Nephron (organoid): ENCODE results near the gene BBX.

Source experiments
- H3K27ac Mint-ChIP-seq, 3 experiments: 2 replicates each; pipeline ENCODE4 v1.8.0; 2020; ENCODE audit warnings: mixed read lengths in 3 of 3, mild to moderate bottlenecking in 2 of 3, moderate library complexity in 1 of 3
- H3K27me3 Mint-ChIP-seq: 2 replicates; pipeline ENCODE4 v1.8.0; 2021; ENCODE audit warnings: low read depth, mild to moderate bottlenecking, moderate library complexity, mixed read lengths
- H3K36me3 Mint-ChIP-seq: 2 replicates; pipeline ENCODE4 v1.8.0; 2020; ENCODE audit warnings: low read depth, mixed read lengths
- H3K4me1 Mint-ChIP-seq: 2 replicates; pipeline ENCODE4 v1.8.0; 2020; ENCODE audit warnings: mixed read lengths
- H3K4me3 Mint-ChIP-seq, 3 experiments: 2 replicates each; pipeline ENCODE4 v1.8.0; 2020; ENCODE audit warnings: mild to moderate bottlenecking in 3 of 3, mixed read lengths in 3 of 3, moderate library complexity in 2 of 3
- H3K9me3 Mint-ChIP-seq: 2 replicates; pipeline ENCODE4 v1.8.0; 2020; ENCODE audit warnings: mixed read lengths
- TF ChIP-seq, protein P1 (sequence below), 3 experiments: fragments of 200-600 bp; sonication (generic); IDR thresholded peaks; one replicate each; pipeline ENCODE4 v1.5.0; 2021; ENCODE audit warnings: antibody characterized with exemption in 3 of 3; ENCODE audit not compliant: unreplicated experiment in 3 of 3

BBX gene

DNA sequence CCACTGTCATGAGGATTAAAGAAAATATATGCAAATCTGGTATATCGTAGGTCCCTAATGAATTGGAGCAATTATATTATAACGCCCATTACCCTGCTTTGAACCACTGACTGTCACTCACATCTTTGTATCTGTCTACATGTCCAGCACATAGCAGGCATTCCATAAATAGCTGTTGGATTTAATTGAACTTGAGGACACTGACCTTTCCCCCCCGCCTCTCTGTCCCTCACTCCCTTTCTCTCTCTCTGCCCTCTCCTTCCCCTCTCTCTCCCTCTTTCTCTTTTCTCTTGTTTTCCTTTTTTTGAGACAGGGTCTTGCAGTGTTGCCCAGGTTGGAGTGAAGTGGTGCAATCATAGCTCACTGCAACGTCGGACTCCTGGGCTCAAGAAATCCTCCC is 335.1 kb downstream of the BBX start:
- Mint-ChIP-seq H3K27me3 (no peaks in the 10 kb centered on the region), H3K36me3 (no peaks in the 10 kb centered on the region), H3K27ac (no peak overlapping the region), H3K9me3 (peaks cover under 1% of the 10 kb centered on the region), H3K4me3 (no peak overlapping the region), H3K4me1 (peaks cover 14% of the 10 kb centered on the region)
- TF ChIP-seq, protein P1, sequence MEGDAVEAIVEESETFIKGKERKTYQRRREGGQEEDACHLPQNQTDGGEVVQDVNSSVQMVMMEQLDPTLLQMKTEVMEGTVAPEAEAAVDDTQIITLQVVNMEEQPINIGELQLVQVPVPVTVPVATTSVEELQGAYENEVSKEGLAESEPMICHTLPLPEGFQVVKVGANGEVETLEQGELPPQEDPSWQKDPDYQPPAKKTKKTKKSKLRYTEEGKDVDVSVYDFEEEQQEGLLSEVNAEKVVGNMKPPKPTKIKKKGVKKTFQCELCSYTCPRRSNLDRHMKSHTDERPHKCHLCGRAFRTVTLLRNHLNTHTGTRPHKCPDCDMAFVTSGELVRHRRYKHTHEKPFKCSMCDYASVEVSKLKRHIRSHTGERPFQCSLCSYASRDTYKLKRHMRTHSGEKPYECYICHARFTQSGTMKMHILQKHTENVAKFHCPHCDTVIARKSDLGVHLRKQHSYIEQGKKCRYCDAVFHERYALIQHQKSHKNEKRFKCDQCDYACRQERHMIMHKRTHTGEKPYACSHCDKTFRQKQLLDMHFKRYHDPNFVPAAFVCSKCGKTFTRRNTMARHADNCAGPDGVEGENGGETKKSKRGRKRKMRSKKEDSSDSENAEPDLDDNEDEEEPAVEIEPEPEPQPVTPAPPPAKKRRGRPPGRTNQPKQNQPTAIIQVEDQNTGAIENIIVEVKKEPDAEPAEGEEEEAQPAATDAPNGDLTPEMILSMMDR (IDR thresholded peaks at IDR 0.05; ENCODE audit: unreplicated experiment in 3 of 3), result no peak

DNA sequence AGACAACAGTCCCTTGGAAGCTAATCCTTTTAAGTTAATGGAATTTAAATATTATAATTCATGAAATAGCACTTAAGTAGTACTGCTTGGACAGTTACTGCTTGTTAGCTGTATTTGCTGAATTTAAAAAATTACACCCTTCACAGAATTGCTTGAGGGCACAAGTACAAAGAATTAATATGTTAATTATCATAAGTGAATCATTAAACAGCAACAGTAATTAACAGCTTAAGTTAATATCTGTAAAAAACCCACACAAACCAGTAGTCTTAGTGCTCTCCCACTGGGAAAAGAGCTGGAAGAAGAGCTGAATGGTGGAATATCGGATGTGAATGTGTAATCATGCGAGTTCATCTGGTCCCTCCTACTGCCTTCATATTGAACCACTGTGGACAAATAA is 336.1 kb downstream of the BBX start:
- H3K27me3 Mint-ChIP-seq, result no peaks in the 10 kb centered on the region
- no peak overlapping the region for H3K27ac Mint-ChIP-seq
- H3K9me3 Mint-ChIP-seq, result no peaks in the 10 kb centered on the region
- peaks cover 9% of the 10 kb centered on the region for H3K4me1 Mint-ChIP-seq
- TF ChIP-seq, protein P1 (IDR thresholded peaks at IDR 0.05; ENCODE audit: unreplicated experiment in 3 of 3), result no peak
- H3K36me3 Mint-ChIP-seq, result no peaks in the 10 kb centered on the region
- no peak overlapping the region for H3K4me3 Mint-ChIP-seq
